Calu3 (cell line): Measurements from ENCODE around the gene PTCD2. TPM values are rescaled to one million over a fixed set of nuclear protein-coding genes. Genes with fewer than 3 reads are reported as not detected.
"Not testable (repeated sequence)": the region's sequence is repeated elsewhere in the genome, so short reads cannot be mapped to it uniquely, and the experiment has no call there.

Source experiments
- BruUV-seq: library from RNA; stranded (reverse); fragments of 400-500 nt; replicated peaks from 2 replicates; lab custom pipeline; 2021; lab: Mats Ljungman, UMichigan
- CTCF ChIA-PET: fragments of 300-600 bp; sonication (Branson Sonifier 250); formaldehyde crosslinking; loops from one replicate; lab custom pipeline; 2022; ENCODE audit warnings: antibody characterized with exemption; lab: Charles Lee
- DNase-seq: peaks from one replicate; pipeline ENCODE4 v3.0.0; 2022
- H3K27ac Mint-ChIP-seq: one replicate; pipeline ENCODE4 v1.8.0; 2022; ENCODE audit warnings: mixed read lengths; ENCODE audit not compliant: unreplicated experiment
- H3K27me3 Mint-ChIP-seq: one replicate; pipeline ENCODE4 v1.8.0; 2022; ENCODE audit warnings: mixed read lengths; ENCODE audit not compliant: unreplicated experiment
- H3K36me3 Mint-ChIP-seq: one replicate; pipeline ENCODE4 v1.8.0; 2022; ENCODE audit warnings: mild to moderate bottlenecking, moderate library complexity, mixed read lengths; ENCODE audit not compliant: insufficient read depth, unreplicated experiment
- H3K4me1 Mint-ChIP-seq: one replicate; pipeline ENCODE4 v1.8.0; 2022; ENCODE audit warnings: mild to moderate bottlenecking, low read depth, mixed read lengths; ENCODE audit not compliant: unreplicated experiment
- H3K4me3 Mint-ChIP-seq: one replicate; pipeline ENCODE4 v1.8.0; 2022; ENCODE audit warnings: mild to moderate bottlenecking, low read depth, moderate library complexity, mixed read lengths; ENCODE audit not compliant: unreplicated experiment
- H3K9me3 Mint-ChIP-seq: one replicate; pipeline ENCODE4 v1.8.0; 2022; ENCODE audit warnings: low read depth, mixed read lengths; ENCODE audit not compliant: unreplicated experiment
- CTCF ChIP-seq: fragments of 200-600 bp; IDR thresholded peaks from one replicate; pipeline ENCODE4 v1.8.0; 2022; ENCODE audit warnings: antibody characterized with exemption; ENCODE audit not compliant: unreplicated experiment
- intact Hi-C: fragments of 100-400 bp; cut with micrococcal nuclease; formaldehyde crosslinking; loops from one replicate; pipeline ENCODE4 v1.10.0; 2022; ENCODE audit not compliant: unreplicated experiment
- total RNA-seq: library from RNA; stranded (reverse); gene quantifications from 2 replicates; pipeline ENCODE4 v1.2.3, GENCODE V29; 2022

The PTCD2 gene
- total RNA-seq, 1 experiment from 2014 or later = 14.3 TPM

- no peak overlapping the region for H3K4me3 Mint-ChIP-seq
- intact Hi-C loops = no loop called here
- TF ChIP-seq CTCF = no peak
- no peaks in the 10 kb centered on the region for H3K9me3 Mint-ChIP-seq
- peaks cover 9% of the 10 kb centered on the region for H3K4me1 Mint-ChIP-seq
- no TSS peak for BruUV-seq
- no peaks in the 10 kb centered on the region for H3K27me3 Mint-ChIP-seq
- H3K36me3 Mint-ChIP-seq = peaks cover 11% of the 10 kb centered on the region
- no peak for DNase-seq
- CTCF ChIA-PET = no interaction called here
- no peak overlapping the region for H3K27ac Mint-ChIP-seq
Measured at GRCh38 chr5:72296256-72296655, 23.9 kb upstream of the PTCD2 start.

DNA sequence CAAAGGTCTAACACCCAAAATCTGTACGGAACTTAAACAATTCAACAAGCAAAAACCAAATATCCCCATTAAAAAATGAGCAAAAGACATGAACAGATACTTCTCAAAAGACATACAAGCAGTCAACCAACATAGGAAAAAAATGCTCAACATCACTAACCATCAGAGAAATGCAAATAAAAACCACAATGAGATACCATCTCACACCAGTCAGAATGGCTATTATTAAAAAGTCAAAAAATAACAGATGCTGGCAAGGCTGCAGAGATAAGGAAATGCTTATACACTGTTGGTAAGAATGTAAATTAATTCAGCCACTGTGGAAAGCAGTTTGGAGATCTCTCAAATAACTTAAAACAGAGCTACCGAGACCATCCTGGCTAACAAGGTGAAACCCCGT lies 22.0 kb upstream of the PTCD2 start:
- H3K27ac Mint-ChIP-seq, H3K9me3 Mint-ChIP-seq, BruUV-seq, H3K27me3 Mint-ChIP-seq, DNase-seq, H3K4me3 Mint-ChIP-seq, intact Hi-C loops, H3K4me1 Mint-ChIP-seq: not testable (repeated sequence)
- CTCF ChIA-PET = interaction anchor here (0.6 kb wide), 1 partner anchor 10 kb away, joined by 3 read pairs; no protein-coding TSS in a partner anchor
- H3K36me3 Mint-ChIP-seq = peaks cover 11% of the 10 kb centered on the region

GRCh38 chr5:72298711-72299110 lies 21.5 kb upstream of the PTCD2 start:
- intact Hi-C loops = no loop called here
- no peaks in the 10 kb centered on the region for H3K9me3 Mint-ChIP-seq
- H3K4me3 Mint-ChIP-seq = no peak overlapping the region
- H3K4me1 Mint-ChIP-seq = peaks cover 9% of the 10 kb centered on the region
- CTCF ChIA-PET = interaction anchor here (0.6 kb wide), 1 partner anchor 9 kb away, joined by 3 read pairs; no protein-coding TSS in a partner anchor
- peaks cover 11% of the 10 kb centered on the region for H3K36me3 Mint-ChIP-seq
- H3K27ac Mint-ChIP-seq = no peak overlapping the region
- H3K27me3 Mint-ChIP-seq = no peaks in the 10 kb centered on the region
- TF ChIP-seq CTCF = no peak
- DNase-seq = no peak
- no TSS peak for BruUV-seq

DNA sequence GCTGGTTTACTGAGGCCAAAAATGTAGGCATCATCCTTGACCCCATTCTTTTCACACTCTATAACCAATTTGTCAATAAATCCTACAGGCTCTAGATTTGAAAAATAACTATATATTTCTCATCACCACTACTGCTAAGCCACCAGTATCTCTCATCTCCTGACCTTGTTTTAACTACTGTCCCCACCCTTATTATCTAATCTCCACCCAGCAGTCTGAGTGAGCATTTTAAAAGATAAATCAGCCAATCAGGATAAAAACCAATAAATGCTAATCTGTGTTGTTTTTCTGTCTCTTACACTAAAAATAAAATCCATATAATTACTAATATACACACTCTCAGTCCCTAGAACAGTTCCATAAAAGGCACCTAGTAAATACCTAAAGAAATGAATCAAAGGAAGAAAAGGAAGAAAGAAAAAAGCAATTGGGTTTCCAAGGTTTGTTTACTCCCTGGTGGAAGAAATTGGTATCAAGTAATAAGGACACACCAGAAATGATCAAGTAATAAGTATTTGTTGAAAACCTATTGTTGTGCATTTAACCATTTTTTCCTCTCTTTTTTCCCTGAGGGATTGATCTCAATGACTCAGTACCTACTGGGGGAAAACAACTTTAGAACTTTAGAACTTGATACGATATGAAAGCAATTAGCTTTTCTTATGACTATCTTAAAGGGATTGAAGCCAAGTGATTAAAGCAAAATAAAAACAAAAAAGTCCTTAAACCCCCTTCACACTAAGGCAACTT lies 19.4 kb upstream of the PTCD2 start:
- no peak overlapping the region for H3K4me3 Mint-ChIP-seq
- no peak for DNase-seq
- no peaks in the 10 kb centered on the region for H3K9me3 Mint-ChIP-seq
- no peak overlapping the region for H3K27ac Mint-ChIP-seq
- TF ChIP-seq CTCF = no peak
- BruUV-seq = no TSS peak
- peaks cover 17% of the 10 kb centered on the region for H3K4me1 Mint-ChIP-seq
- intact Hi-C loops = loop anchor here (10.0 kb wide), 1 partner anchor 166 kb away; no protein-coding TSS in a partner anchor
- CTCF ChIA-PET = no interaction called here
- H3K27me3 Mint-ChIP-seq = no peaks in the 10 kb centered on the region
- H3K36me3 Mint-ChIP-seq = no peaks in the 10 kb centered on the region

DNA sequence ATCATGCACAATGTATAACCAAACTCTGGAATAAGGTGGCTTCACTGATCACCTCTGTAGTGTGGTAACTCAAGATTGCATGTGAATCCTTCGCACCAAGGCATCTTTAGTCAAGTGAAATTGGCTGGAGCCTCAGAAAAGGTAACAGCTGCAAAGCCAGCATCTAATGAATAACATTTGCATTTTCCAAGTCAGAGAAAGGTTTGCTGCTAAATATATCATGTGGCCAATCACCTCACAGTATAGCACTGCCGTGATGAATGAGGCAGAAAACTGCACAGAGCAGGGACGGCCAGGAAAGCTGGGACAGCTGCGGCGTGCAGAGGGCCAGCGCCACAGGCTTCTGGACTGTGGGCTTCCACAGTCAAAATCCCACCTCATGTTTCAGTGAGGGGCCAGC lies 18.6 kb upstream of the PTCD2 start:
- no peaks in the 10 kb centered on the region for H3K27me3 Mint-ChIP-seq
- intact Hi-C loops = loop anchor here (10.0 kb wide), 1 partner anchor 167 kb away; no protein-coding TSS in a partner anchor
- no peak overlapping the region for H3K27ac Mint-ChIP-seq
- peaks cover 17% of the 10 kb centered on the region for H3K4me1 Mint-ChIP-seq
- no peak for TF ChIP-seq CTCF
- H3K4me3 Mint-ChIP-seq = no peak overlapping the region
- peaks cover under 1% of the 10 kb centered on the region for H3K36me3 Mint-ChIP-seq
- CTCF ChIA-PET = no interaction called here
- no peaks in the 10 kb centered on the region for H3K9me3 Mint-ChIP-seq
- no TSS peak for BruUV-seq
- no peak for DNase-seq
